DMS 273 treated with DMSO at 0.1 percent for 48 hours (cell line): ENCODE measurements around the gene CCDC167.
"Not testable (repeated sequence)": the region's sequence is repeated elsewhere in the genome, so short reads cannot be mapped to it uniquely, and the experiment has no call there.

Experiments used
- DNase-seq: peaks from one replicate; lab custom pipeline; 2025; lab: John Stamatoyannopoulos, UW

The CCDC167 gene

DNA sequence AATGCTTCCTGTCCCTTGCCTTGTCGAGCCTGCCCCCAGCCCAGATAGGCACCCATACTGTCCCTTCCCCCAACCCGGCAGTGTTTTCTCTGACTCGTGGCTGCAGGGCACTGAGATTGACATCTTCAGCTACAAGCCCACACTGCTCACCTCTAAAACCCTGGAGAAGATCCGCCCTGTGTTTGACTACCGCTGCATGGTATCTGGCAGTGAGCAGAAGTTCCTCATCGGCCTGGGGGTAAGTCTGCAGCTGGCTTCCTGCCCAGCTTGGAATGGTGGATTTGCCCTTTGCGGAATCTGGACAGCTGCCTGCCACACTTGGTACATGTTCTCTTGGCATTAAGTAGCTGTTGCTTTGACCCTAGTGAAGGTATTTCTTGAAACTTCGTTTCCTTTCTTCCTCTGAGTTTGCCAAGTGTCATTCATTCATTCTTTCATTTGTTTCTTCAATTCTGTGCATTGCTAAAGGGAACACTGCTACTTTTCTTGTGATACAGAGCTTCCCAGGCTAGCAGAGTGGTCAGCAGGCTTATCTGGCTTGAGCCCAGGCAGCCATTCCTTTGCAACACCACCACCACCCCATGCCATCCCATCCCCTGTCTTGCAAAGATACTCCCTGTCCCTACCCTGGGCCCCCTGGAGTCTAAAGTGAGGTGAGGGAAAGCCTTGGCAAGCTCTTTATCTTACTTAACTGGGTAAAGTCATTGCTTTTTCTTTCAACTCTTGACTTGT, 26.2 kb downstream of the CCDC167 start:
- DNase-seq = peak; percentile 50

GRCh38 chr6:37467718-37468117, 32.0 kb downstream of the CCDC167 start:
- no peak for DNase-seq

DNA sequence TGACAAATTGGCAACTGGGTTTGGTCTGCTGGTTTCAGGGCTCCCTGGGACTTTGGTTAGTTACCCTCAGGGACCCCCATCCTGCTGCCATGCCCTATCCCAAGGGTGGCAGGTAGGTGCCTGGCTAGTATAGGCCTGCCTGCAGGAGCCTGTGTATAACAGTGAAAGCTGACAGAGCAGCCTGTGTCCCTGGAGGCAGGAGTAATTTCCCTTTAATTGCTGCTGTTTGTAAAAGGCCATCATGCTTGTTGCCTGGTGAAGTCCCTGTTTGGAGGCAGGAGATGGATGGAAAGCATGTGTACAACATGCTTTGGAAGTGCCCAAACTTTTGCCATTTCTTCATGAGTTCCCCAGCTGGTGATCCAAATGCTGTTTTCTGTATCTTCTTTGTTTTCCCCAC, 36.6 kb downstream of the CCDC167 start:
- DNase-seq = peak; percentile 4

DNA sequence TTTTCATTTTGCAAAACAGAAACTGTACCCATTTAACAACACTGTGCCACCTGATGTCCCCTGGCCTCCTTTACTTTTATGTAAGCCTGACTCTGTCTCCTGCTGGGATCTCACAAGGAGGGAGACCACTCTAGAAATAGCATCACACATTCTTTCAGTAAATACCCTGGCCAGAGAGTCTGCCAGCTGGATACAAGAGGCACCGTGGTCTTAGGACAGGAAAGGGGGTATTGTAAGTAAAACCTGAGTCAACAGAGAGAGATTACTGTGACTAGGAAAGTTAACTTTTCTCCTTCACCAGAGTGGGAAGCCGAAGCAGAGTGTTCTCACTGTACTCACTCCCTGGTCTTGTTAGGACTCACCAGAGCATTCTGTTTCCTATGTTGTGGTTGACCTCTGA, 38.9 kb downstream of the CCDC167 start:
- no peak for DNase-seq

- peak; percentile 92 for DNase-seq
Observed at GRCh38 chr6:37459981-37460800, 39.5 kb downstream of the CCDC167 start.

DNA sequence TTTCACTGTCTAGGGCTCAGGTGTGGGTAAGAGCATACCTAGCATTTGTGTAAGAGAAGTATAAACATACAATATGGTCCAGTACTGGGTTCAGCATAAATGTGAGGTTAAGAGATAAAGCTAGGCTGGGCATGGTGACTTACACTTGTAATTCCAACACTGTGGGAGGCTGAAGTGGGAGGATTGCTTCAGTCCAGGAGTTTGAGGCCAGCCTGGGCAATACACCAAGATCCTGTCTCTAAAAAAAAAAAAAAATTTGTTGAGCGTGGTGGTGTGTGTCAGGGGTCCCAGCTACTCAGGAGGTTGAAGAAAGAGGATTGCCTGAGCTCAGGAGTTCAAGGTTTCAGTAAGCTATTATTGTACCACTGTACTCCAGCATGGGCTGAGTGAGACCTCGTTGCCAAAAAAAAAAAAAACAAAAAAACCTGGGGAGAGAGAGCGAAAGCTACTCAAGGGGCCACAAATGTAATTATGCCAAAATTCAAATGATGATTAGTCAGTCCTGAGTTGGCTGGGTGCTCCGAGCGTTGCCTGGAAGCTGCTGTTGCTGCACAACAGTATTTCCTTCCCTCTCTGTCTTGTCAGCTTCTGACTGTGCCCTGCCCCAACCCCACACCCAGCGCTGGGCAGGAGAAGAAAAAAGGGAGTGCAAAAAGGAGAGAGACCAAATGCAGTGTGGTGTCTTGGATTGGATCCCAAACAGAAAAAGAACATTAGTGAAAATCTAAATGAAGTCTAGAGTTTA, 42.7 kb downstream of the CCDC167 start:
- no peak for DNase-seq

- no peak for DNase-seq
Observed at GRCh38 chr6:37456126-37456525, 43.6 kb downstream of the CCDC167 start.

DNA sequence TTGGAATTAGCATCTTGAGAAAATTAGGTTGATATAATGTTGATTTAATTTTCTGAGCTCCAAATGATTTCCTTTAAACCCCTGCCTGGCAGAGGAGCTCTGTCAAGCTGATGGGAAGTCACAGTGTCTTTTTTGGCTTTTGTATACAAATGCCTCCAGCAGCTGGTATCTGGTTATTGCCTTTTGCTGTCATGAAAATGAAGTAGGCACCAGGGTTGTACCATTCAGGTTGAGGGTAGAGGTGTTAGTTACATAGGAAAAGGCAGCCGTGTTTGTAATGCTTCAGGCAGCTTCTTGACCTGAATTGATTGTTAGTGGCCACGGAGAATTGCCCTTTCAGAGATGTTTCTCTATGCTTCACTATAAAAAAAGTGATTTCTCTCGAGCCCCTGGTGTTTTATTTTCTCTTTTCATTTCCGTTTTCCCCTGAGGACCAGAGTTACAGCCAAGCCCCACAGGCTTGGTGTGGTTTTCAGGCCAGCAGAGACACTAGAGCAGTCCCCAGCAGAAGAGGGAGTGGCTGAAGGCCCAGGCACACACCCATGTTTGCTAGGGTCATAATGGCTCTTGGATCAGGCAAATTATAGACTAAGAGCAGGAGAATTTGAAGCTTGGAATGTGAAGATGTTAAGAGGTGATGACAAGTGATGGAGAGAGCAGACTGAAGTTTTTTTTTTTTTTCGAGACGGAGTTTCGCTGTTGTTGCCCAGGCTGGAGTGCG, 45.1 kb downstream of the CCDC167 start:
- DNase-seq = no peak

DNA sequence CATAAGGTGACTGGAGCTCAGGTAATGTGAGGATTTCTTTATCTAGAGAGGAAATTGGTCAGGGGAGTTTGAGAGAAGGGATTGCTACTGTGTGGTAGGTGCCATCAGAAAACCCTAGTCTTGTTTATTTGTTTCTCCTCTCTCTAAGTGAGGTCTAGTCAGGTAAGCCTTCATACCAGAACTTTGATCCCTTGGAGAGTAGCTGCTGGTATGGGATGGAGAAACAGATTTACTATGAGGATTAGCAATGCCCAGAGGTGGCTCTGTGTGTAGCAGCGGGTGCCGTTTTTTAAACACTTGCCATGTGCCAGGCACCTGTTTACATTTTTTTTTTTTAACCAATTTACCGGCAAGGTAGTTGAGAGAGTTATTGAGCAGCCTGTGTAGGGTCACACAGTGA, 47.2 kb downstream of the CCDC167 start:
- DNase-seq = no peak

GRCh38 chr6:37451441-37452193, 48.1 kb downstream of the CCDC167 start:
- DNase-seq = peak; percentile 88

DNA sequence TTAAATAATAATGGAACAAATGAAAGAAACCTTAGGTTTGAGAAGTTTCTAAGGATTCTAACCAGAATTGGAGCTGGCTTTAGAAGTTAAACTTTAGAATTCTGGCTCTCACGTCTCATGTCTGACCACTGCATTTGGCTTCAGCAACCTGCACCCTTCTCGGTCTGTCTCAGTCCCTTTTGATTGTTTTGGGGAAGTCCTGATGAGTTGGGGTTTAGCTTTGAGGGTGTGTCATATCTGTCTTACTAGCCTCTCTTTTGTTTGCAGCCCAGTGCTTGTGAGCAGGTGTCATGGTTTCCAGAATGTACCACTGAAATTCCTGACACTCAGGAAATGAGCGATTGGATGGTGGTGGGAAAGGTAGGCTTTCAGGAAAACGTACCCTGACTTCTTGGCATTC, 49.7 kb downstream of the CCDC167 start:
- no peak for DNase-seq

DNA sequence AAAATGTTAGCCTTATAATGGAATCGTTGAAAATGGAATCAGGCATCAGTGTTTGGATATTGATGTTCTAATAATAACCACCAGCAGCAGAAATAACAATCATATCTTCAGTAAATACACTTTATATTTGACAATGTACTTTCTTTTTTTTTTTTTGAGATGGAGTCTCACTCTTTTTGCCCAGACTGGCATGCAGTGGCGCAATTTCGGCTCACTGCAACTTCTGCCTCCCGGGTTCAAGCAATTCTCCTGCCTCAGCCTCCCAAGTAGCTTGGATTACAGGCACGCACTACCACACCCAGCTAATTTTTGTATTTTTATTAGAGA, 56.5 kb downstream of the CCDC167 start:
- not testable (repeated sequence) for DNase-seq

- DNase-seq = no peak
Observed at GRCh38 chr6:37442416-37443215, 57.1 kb downstream of the CCDC167 start.

- no peak for DNase-seq
Observed at GRCh38 chr6:37441651-37442050, 58.0 kb downstream of the CCDC167 start.

- no peak for DNase-seq
Observed at GRCh38 chr6:37438930-37439329, 60.8 kb downstream of the CCDC167 start.

GRCh38 chr6:37435816-37436215, 63.9 kb downstream of the CCDC167 start:
- DNase-seq = no peak

DNA sequence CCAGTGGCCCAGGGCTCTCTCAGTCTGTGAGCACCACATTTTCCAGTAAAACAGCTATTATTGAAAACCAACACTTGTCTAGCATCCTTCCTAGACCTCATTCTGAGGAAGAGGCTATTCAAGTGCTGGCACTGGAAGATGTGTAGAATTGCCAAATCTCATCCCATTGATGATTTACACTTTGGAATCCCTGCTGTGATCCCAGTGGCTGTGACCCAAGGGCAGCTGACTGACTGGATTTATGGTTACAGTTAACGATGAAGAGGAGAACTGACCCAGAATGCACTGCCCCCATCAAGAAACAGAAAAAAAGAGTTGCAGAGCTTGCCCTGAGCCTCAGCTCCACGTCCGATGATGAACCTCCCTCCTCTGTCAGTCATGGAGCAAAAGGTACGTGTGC, 64.3 kb downstream of the CCDC167 start:
- DNase-seq = no peak

GRCh38 chr6:37433657-37434271, 65.9 kb downstream of the CCDC167 start:
- no peak for DNase-seq
